HG02840 (cell line): ENCODE measurements around the gene ITGBL1.

Experiments
- ATAC-seq: cut with Tn5 transposase; IDR thresholded peaks from one replicate; pipeline ENCODE4 v1.9.1; 2021; ENCODE audit warnings: mild to moderate bottlenecking, moderate library complexity, moderate number of reproducible peaks; ENCODE audit not compliant: unreplicated experiment, low FRiP score

The ITGBL1 gene

GRCh38 chr13:101452519-101453485 is at the start of gene ITGBL1:
Gene ITGBL1 (plus strand): TSS chr13:101452675. CDS start chr13:101452834, 159 bp downstream.
- no peak for ATAC-seq

GRCh38 chr13:101406791-101407190 is 45.7 kb upstream of the ITGBL1 start:
- no peak for ATAC-seq

- ATAC-seq = no peak
These were observed 44.3 kb upstream of the ITGBL1 start for GRCh38 chr13:101408154-101408553.

- no peak for ATAC-seq
These were observed 43.4 kb upstream of the ITGBL1 start for GRCh38 chr13:101408992-101409656.

GRCh38 chr13:101412076-101412475 is 40.4 kb upstream of the ITGBL1 start:
- ATAC-seq = no peak

GRCh38 chr13:101415358-101416174 is 36.9 kb upstream of the ITGBL1 start:
- ATAC-seq = no peak

- ATAC-seq = no peak
These were observed 36.1 kb upstream of the ITGBL1 start, which contains the start of gene NALCN for GRCh38 chr13:101416181-101417042. Gene NALCN (minus strand): TSS chr13:101416508. CDS start chr13:101399126, 17,382 bp downstream.

- no peak for ATAC-seq
These were observed 35.5 kb upstream of the ITGBL1 start for GRCh38 chr13:101417043-101417406.

GRCh38 chr13:101417501-101417900 is 35.0 kb upstream of the ITGBL1 start:
- ATAC-seq = no peak

- ATAC-seq = no peak
These were observed 28.6 kb upstream of the ITGBL1 start for GRCh38 chr13:101423872-101424271.

GRCh38 chr13:101424381-101425155 is 27.9 kb upstream of the ITGBL1 start:
- no peak for ATAC-seq

- ATAC-seq = no peak
These were observed 27.4 kb upstream of the ITGBL1 start for GRCh38 chr13:101425156-101425471.

GRCh38 chr13:101425623-101426022 is 26.9 kb upstream of the ITGBL1 start:
- no peak for ATAC-seq

- no peak for ATAC-seq
These were observed 22.7 kb upstream of the ITGBL1 start for GRCh38 chr13:101429733-101430132.

GRCh38 chr13:101433895-101434294 is 18.6 kb upstream of the ITGBL1 start:
- ATAC-seq = no peak

- no peak for ATAC-seq
These were observed 18.0 kb upstream of the ITGBL1 start for GRCh38 chr13:101434486-101434885.

- ATAC-seq = no peak
These were observed 4.6 kb upstream of the ITGBL1 start for GRCh38 chr13:101447852-101448251.

- ATAC-seq = no peak
These were observed 2.4 kb upstream of the ITGBL1 start for GRCh38 chr13:101449790-101450748.
